CD8-positive, alpha-beta memory T cell (primary cell): Measurements from ENCODE around the gene MTNR1B. TPM values are rescaled to one million over a fixed set of nuclear protein-coding genes. Genes with fewer than 3 reads are reported as not detected.

Source experiments
- CTCF ChIA-PET: fragments of 350-600 bp; sonication (Branson Sonifier 250); formaldehyde crosslinking; loops from one replicate; lab custom pipeline; 2021; ENCODE audit warnings: antibody characterized with exemption; lab: Charles Lee
- POLR2A ChIA-PET: fragments of 350-600 bp; sonication (Branson Sonifier 250); formaldehyde crosslinking; loops from one replicate; lab custom pipeline; 2021; ENCODE audit warnings: antibody characterized with exemption; lab: Charles Lee
- DNase-seq, 5 donors: peaks; one replicate each; pipeline versions ENCODE4 v3.0.0 to v3.0.0-alpha.2; 2020 to 2022; ENCODE audit warnings: mixed read lengths in 1 of 5
- H3K27ac ChIP-seq: one replicate; pipeline ENCODE4 v1.7.0; 2013; ENCODE audit warnings: low read depth, mild to moderate bottlenecking, low read length, moderate library complexity
- H3K27me3 ChIP-seq: 2 replicates; pipeline ENCODE4 v1.7.0; 2013; ENCODE audit warnings: low read length, mild to moderate bottlenecking; ENCODE audit not compliant: insufficient read depth, poor library complexity, severe bottlenecking
- H3K36me3 ChIP-seq: 2 replicates; pipeline ENCODE4 v1.7.0; 2013; ENCODE audit warnings: mild to moderate bottlenecking, low read length, moderate library complexity; ENCODE audit not compliant: insufficient read depth
- H3K4me1 ChIP-seq: 2 replicates; pipeline ENCODE4 v1.7.0; 2013; ENCODE audit warnings: mild to moderate bottlenecking, low read length, moderate library complexity; ENCODE audit not compliant: insufficient read depth
- H3K4me3 ChIP-seq: 2 replicates; pipeline ENCODE4 v1.7.0; 2013; ENCODE audit warnings: mild to moderate bottlenecking, low read length
- H3K9me3 ChIP-seq: 2 replicates; pipeline ENCODE4 v1.7.0; 2013; ENCODE audit warnings: mild to moderate bottlenecking, low read length
- H3K27ac Mint-ChIP-seq, 8 donors: one replicate each; pipeline ENCODE4 v1.8.0; 2020 to 2021; ENCODE audit warnings: mixed read lengths in 8 of 8, mild to moderate bottlenecking in 6 of 8, inconsistent platforms in 3 of 8, moderate library complexity in 3 of 8
- H3K27me3 Mint-ChIP-seq, 2 donors: one replicate each; pipeline ENCODE4 v1.8.0; 2020 to 2021; ENCODE audit warnings: mixed read lengths in 2 of 2, mild to moderate bottlenecking in 1 of 2, moderate library complexity in 1 of 2
- H3K36me3 Mint-ChIP-seq, 3 donors: one replicate each; pipeline ENCODE4 v1.8.0; 2020 to 2021; ENCODE audit warnings: mixed read lengths in 3 of 3, inconsistent platforms in 1 of 3, mild to moderate bottlenecking in 1 of 3
- H3K4me1 Mint-ChIP-seq, 3 donors: one replicate each; pipeline ENCODE4 v1.8.0; 2020 to 2021; ENCODE audit warnings: mixed read lengths in 3 of 3, inconsistent platforms in 1 of 3, mild to moderate bottlenecking in 1 of 3
- H3K4me3 Mint-ChIP-seq, 7 donors: one replicate each; pipeline ENCODE4 v1.8.0; 2020 to 2021; ENCODE audit warnings: mixed read lengths in 7 of 7, mild to moderate bottlenecking in 6 of 7, moderate library complexity in 4 of 7, inconsistent platforms in 2 of 7
- H3K9me3 Mint-ChIP-seq, 5 donors: one replicate each; pipeline ENCODE4 v1.8.0; 2020 to 2022; ENCODE audit warnings: mixed read lengths in 5 of 5, mild to moderate bottlenecking in 3 of 5, moderate library complexity in 2 of 5, inconsistent platforms in 1 of 5
- polyA plus RNA-seq: library from polyadenylated mRNA; unstranded; fragments of 300-500 nt; fragmentation: Illumina TruSeq; gene quantifications from one replicate; pipeline ENCODE4 v1.2.3, GENCODE V29; 2021
- total RNA-seq, 2 experiments: library from RNA; stranded (reverse); gene quantifications; one replicate each; pipeline ENCODE4 v1.2.3, GENCODE V29; 2021

The MTNR1B gene
- total and polyA plus RNA-seq, 3 experiments from 2014 or later: not detected

- ChIA-PET POLR2A (no interaction called here), CTCF (no interaction called here)
- Histone ChIP-seq H3K27ac (no peak overlapping the region), H3K27me3 (no peaks in the 10 kb centered on the region), H3K4me3 (no peak overlapping the region), H3K9me3 (no peaks in the 10 kb centered on the region), H3K4me1 (no peaks in the 10 kb centered on the region), H3K36me3 (no peaks in the 10 kb centered on the region)
- H3K4me1 Mint-ChIP-seq: no peaks in the 10 kb centered on the region
- H3K9me3 Mint-ChIP-seq: peaks cover 0 to 3% (median 0%) of the 10 kb centered on the region in 5 donors
- no peaks in the 10 kb centered on the region for H3K36me3 Mint-ChIP-seq
- H3K27ac Mint-ChIP-seq: no peak overlapping the region
- peaks cover 0 to 4% of the 10 kb centered on the region in 2 donors for H3K27me3 Mint-ChIP-seq
- H3K4me3 Mint-ChIP-seq: no peak overlapping the region
- no peak for DNase-seq
Measured at GRCh38 chr11:92965196-92965595, 4.3 kb upstream of the MTNR1B start.

GRCh38 chr11:92967178-92967577, 2.3 kb upstream of the MTNR1B start:
- Mint-ChIP-seq H3K4me1 (no peaks in the 10 kb centered on the region), H3K36me3 (no peaks in the 10 kb centered on the region), H3K27ac (peak overlapping the region in 1 of 8 donors; percentile 63), H3K9me3 (peaks cover 0 to 3% (median 0%) of the 10 kb centered on the region in 5 donors), H3K27me3 (peaks cover 0 to 7% of the 10 kb centered on the region in 2 donors), H3K4me3 (no peak overlapping the region)
- ChIA-PET CTCF (no interaction called here), POLR2A (no interaction called here)
- Histone ChIP-seq H3K4me1 (no peaks in the 10 kb centered on the region), H3K27me3 (no peaks in the 10 kb centered on the region), H3K36me3 (no peaks in the 10 kb centered on the region), H3K27ac (no peak overlapping the region), H3K9me3 (no peaks in the 10 kb centered on the region), H3K4me3 (no peak overlapping the region)
- no peak for DNase-seq

- Mint-ChIP-seq H3K27me3 (peaks cover 0 to 7% of the 10 kb centered on the region in 2 donors), H3K4me3 (no peak overlapping the region), H3K4me1 (no peaks in the 10 kb centered on the region), H3K36me3 (no peaks in the 10 kb centered on the region), H3K27ac (no peak overlapping the region), H3K9me3 (peaks cover 0 to 4% (median 0%) of the 10 kb centered on the region in 5 donors)
- CTCF ChIA-PET: no interaction called here
- Histone ChIP-seq H3K27ac (no peak overlapping the region), H3K36me3 (no peaks in the 10 kb centered on the region), H3K4me3 (no peak overlapping the region), H3K4me1 (no peaks in the 10 kb centered on the region), H3K9me3 (no peaks in the 10 kb centered on the region), H3K27me3 (no peaks in the 10 kb centered on the region)
- POLR2A ChIA-PET: no interaction called here
- DNase-seq: no peak
Measured at GRCh38 chr11:92967867-92968266, 1.6 kb upstream of the MTNR1B start.

GRCh38 chr11:92969293-92969633, 188 bp upstream of the MTNR1B start:
- no peak overlapping the region for H3K27ac Mint-ChIP-seq
- H3K9me3 Mint-ChIP-seq: peaks cover 0 to 8% (median 0%) of the 10 kb centered on the region in 5 donors
- H3K27me3 Mint-ChIP-seq: peaks cover 0 to 8% of the 10 kb centered on the region in 2 donors
- Histone ChIP-seq H3K4me1 (no peaks in the 10 kb centered on the region), H3K27ac (no peak overlapping the region), H3K27me3 (no peaks in the 10 kb centered on the region), H3K36me3 (no peaks in the 10 kb centered on the region), H3K9me3 (no peaks in the 10 kb centered on the region), H3K4me3 (no peak overlapping the region)
- no peaks in the 10 kb centered on the region for H3K36me3 Mint-ChIP-seq
- DNase-seq: no peak
- no peak overlapping the region for H3K4me3 Mint-ChIP-seq
- H3K4me1 Mint-ChIP-seq: no peaks in the 10 kb centered on the region
- ChIA-PET CTCF (no interaction called here), POLR2A (no interaction called here)

GRCh38 chr11:92972248-92972647, 2.8 kb downstream of the MTNR1B start:
- Histone ChIP-seq H3K9me3 (no peaks in the 10 kb centered on the region), H3K36me3 (no peaks in the 10 kb centered on the region), H3K4me3 (no peak overlapping the region), H3K4me1 (no peaks in the 10 kb centered on the region), H3K27me3 (no peaks in the 10 kb centered on the region), H3K27ac (no peak overlapping the region)
- ChIA-PET CTCF (no interaction called here), POLR2A (no interaction called here)
- H3K9me3 Mint-ChIP-seq: peaks cover 0 to 6% (median 0%) of the 10 kb centered on the region in 5 donors
- peaks cover 0 to 6% of the 10 kb centered on the region in 2 donors for H3K27me3 Mint-ChIP-seq
- DNase-seq: no peak
- H3K36me3 Mint-ChIP-seq: no peaks in the 10 kb centered on the region
- no peak overlapping the region for H3K27ac Mint-ChIP-seq
- H3K4me3 Mint-ChIP-seq: no peak overlapping the region
- no peaks in the 10 kb centered on the region for H3K4me1 Mint-ChIP-seq

DNA sequence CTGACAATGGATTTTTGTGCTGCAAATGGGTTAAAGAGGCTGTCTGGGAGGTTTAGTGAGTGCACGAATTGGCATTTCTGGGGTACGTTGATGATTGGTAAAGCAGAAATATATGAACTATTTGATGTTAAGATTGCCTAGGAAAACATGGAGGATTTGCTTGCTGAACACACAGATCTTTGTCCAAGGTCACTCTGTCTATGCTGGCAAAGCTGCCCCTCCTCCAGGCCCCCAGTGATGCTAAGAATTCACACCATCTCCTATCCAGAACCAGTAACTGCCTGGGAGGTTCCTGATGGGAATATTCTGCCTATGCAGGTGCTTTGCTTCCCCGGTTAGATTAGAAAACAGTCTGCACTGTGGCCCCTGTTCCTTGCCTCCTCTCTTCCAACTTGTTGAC, 5.8 kb downstream of the MTNR1B start:
- H3K9me3 Mint-ChIP-seq: peaks cover 0 to 6% (median 0%) of the 10 kb centered on the region in 5 donors
- Histone ChIP-seq H3K9me3 (no peaks in the 10 kb centered on the region), H3K27ac (no peak overlapping the region), H3K4me1 (no peaks in the 10 kb centered on the region), H3K4me3 (no peak overlapping the region), H3K27me3 (no peaks in the 10 kb centered on the region), H3K36me3 (no peaks in the 10 kb centered on the region)
- no peaks in the 10 kb centered on the region for H3K4me1 Mint-ChIP-seq
- H3K27ac Mint-ChIP-seq: no peak overlapping the region
- H3K4me3 Mint-ChIP-seq: no peak overlapping the region
- peaks cover 0 to 5% of the 10 kb centered on the region in 2 donors for H3K27me3 Mint-ChIP-seq
- H3K36me3 Mint-ChIP-seq: no peaks in the 10 kb centered on the region
- POLR2A ChIA-PET: no interaction called here
- DNase-seq: no peak
- CTCF ChIA-PET: no interaction called here

DNA sequence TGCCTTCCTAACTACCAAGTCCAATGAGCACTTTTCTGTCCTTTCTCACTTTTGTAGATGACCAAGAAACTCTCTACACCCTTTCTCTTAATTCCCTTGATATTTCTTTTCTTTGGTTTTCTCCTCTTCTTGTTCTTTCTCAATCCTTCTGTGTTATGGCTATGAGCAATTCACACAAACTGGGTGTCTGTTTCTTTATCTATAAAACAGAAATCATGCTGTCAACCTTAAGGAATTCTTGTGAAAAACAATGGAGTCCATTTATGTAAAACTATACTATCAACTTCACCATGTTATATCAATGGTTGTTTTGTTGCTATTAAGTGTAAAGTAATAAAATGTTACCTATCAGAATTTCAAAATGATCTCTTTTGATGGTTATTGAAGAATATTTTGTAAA, 7.2 kb downstream of the MTNR1B start:
- H3K36me3 Mint-ChIP-seq: no peaks in the 10 kb centered on the region
- H3K27me3 Mint-ChIP-seq: peaks cover 0 to 5% of the 10 kb centered on the region in 2 donors
- H3K4me3 Mint-ChIP-seq: no peak overlapping the region
- Histone ChIP-seq H3K4me1 (no peaks in the 10 kb centered on the region), H3K27me3 (no peaks in the 10 kb centered on the region), H3K36me3 (no peaks in the 10 kb centered on the region), H3K4me3 (no peak overlapping the region), H3K27ac (no peak overlapping the region), H3K9me3 (no peaks in the 10 kb centered on the region)
- DNase-seq: no peak
- H3K4me1 Mint-ChIP-seq: no peaks in the 10 kb centered on the region
- peaks cover 0 to 6% (median 0%) of the 10 kb centered on the region in 5 donors for H3K9me3 Mint-ChIP-seq
- H3K27ac Mint-ChIP-seq: no peak overlapping the region
- ChIA-PET POLR2A (no interaction called here), CTCF (no interaction called here)

- no peak overlapping the region for H3K4me3 ChIP-seq
- DNase-seq: no peak
- H3K4me3 Mint-ChIP-seq: no peak overlapping the region
- peaks cover 0 to 5% of the 10 kb centered on the region in 2 donors for H3K27me3 Mint-ChIP-seq
- H3K27ac ChIP-seq: no peak overlapping the region
- H3K9me3 ChIP-seq: no peaks in the 10 kb centered on the region
- POLR2A ChIA-PET: no interaction called here
- H3K4me1 ChIP-seq: no peaks in the 10 kb centered on the region
- no peak overlapping the region for H3K27ac Mint-ChIP-seq
- no peaks in the 10 kb centered on the region for H3K27me3 ChIP-seq
- H3K4me1 Mint-ChIP-seq: no peaks in the 10 kb centered on the region
- peaks cover 0 to 6% (median 0%) of the 10 kb centered on the region in 5 donors for H3K9me3 Mint-ChIP-seq
- CTCF ChIA-PET: no interaction called here
- no peaks in the 10 kb centered on the region for H3K36me3 Mint-ChIP-seq
- no peaks in the 10 kb centered on the region for H3K36me3 ChIP-seq
Measured at GRCh38 chr11:92977401-92977800, 8.0 kb downstream of the MTNR1B start.
